ENCODE measurements around the gene PHF21A. TPM values are rescaled to one million over a fixed set of nuclear protein-coding genes. Genes with fewer than 3 reads are reported as not detected.

The PHF21A gene
- total RNA-seq, 4 donors from 2014 or later: 16.1 to 73.0 (median 22.1) TPM

DNA sequence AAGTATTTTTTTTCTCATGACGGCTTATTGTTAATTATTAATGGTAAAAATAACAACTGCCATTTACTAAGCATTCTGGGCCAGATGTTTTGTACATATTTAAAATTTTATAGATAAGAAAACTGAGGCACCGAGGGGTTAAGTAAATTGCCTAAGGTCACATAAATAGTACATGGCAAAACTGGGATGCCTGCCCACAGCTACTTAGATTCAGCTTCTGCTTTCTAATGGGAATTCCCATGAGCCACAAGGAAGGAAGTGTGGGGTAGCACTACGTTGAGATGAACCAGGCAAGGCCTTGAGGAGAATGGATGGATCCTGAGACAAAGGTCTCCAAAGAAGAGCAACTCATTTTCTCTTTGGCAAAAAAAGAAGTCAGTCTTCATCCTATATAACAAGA, 11.9 kb upstream of the PHF21A start:
- ATAC-seq (ENCODE audit: low FRiP score) (no peak), DNase-seq (ENCODE audit: low spot score) (no peak)
- TF ChIP-seq, protein P1, sequence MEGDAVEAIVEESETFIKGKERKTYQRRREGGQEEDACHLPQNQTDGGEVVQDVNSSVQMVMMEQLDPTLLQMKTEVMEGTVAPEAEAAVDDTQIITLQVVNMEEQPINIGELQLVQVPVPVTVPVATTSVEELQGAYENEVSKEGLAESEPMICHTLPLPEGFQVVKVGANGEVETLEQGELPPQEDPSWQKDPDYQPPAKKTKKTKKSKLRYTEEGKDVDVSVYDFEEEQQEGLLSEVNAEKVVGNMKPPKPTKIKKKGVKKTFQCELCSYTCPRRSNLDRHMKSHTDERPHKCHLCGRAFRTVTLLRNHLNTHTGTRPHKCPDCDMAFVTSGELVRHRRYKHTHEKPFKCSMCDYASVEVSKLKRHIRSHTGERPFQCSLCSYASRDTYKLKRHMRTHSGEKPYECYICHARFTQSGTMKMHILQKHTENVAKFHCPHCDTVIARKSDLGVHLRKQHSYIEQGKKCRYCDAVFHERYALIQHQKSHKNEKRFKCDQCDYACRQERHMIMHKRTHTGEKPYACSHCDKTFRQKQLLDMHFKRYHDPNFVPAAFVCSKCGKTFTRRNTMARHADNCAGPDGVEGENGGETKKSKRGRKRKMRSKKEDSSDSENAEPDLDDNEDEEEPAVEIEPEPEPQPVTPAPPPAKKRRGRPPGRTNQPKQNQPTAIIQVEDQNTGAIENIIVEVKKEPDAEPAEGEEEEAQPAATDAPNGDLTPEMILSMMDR (IDR thresholded peaks at IDR 0.05): no peak

DNA sequence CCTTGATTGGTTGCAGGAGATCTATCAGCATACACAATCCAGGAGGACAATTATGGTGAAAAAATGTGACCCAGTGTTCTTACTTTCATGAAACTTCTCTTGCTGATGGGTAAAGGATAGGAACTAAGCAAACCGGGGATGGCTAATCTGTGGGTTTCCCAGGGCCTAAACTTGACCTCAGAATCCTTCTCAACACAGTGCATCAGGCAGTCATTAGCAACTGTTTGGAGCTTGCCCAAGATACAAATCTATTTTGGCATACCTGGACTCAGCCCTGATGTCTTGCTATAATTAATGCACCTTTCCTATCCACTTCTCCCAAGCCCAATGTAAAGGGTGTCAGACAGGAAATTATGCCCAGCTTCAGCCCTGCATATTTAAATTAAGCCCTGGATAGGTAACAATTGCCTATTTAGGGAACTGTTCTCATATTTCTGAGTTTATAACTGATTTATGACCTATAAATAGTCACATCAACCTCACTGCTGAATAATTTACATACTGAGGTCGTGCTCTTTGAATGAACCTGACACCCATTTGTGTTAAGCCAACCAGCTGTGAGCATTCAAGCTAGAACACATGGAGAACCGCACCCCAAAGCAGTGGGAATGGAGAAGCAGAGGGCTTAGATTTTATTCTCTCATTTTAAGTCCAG, 9.2 kb upstream of the PHF21A start:
- TF ChIP-seq, protein P1 (IDR thresholded peaks at IDR 0.05): no peak
- ATAC-seq (ENCODE audit: low FRiP score) (no peak), DNase-seq (ENCODE audit: low spot score) (no peak)

DNA sequence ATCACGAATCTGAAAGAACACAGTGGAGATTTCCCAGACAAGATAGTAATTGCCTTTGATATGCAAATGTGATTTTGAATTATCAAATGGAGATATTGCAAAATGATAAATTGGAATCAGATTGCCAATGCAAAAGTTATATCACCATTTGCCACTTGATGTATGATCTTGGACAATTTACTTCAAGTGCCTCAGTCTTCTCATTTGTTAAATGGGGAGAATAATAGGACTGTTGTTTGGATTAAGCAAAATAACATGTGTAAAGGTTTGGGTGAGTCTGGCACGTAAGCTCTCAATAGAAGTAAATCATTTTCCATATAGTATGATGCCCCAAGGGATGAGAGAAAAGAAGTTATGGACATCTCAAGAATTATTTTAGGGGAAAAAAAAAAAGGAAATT, 7.9 kb upstream of the PHF21A start:
- no peak for ATAC-seq (ENCODE audit: low FRiP score)
- no peak for DNase-seq (ENCODE audit: low spot score)
- TF ChIP-seq, protein P1 (IDR thresholded peaks at IDR 0.05): no peak

DNA sequence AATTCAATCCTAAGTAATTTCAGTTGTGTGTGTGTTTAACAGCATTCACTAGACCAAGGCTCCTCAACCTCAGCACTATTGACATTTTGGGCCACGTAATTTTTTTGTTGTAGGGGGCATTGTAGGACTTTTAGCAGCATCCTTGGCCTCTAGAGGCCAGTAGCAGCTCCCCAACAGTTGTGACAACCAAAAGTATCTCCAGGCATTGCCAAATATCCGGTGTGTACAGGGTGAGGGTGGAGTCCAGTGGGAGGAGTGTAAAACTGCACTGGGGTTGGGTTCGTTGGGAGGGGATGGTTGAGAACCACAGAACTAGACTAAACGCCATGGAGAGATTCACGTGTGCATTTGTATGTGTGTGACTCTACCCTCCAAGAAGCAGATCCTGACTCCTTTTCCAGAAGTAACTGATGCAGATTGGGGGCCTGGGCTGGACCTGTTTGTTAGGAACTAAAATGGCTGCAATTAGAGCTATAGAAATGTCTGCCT, 5.9 kb upstream of the PHF21A start:
- ATAC-seq (ENCODE audit: low FRiP score) (no peak), DNase-seq (ENCODE audit: low spot score) (no peak)

DNA sequence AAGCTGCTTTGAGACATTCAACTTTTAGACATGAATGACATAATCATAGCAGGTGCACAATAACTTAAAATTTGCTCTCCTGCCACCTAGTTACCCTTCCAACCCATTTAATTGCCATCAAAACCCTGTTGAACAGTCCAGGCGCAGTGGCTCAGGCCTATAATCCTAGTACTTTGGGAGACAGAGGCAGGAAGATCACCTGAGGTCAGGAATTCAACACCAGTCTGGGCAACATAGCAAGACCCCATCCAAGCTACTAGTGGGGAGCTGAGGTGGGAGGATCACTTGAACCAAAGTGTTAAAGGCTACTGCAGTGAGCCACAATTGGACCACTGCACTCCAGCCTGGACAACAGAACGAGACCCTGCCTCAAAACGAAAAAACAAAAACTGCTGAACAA, 4.0 kb upstream of the PHF21A start:
- TF ChIP-seq, protein P1 (IDR thresholded peaks at IDR 0.05): no peak
- ATAC-seq (ENCODE audit: low FRiP score) (no peak), DNase-seq (ENCODE audit: low spot score) (no peak)

More for the DNA sequence above, 5.9 kb upstream of the PHF21A start:
- TF ChIP-seq, protein P1 (IDR thresholded peaks at IDR 0.05): no peak

DNA sequence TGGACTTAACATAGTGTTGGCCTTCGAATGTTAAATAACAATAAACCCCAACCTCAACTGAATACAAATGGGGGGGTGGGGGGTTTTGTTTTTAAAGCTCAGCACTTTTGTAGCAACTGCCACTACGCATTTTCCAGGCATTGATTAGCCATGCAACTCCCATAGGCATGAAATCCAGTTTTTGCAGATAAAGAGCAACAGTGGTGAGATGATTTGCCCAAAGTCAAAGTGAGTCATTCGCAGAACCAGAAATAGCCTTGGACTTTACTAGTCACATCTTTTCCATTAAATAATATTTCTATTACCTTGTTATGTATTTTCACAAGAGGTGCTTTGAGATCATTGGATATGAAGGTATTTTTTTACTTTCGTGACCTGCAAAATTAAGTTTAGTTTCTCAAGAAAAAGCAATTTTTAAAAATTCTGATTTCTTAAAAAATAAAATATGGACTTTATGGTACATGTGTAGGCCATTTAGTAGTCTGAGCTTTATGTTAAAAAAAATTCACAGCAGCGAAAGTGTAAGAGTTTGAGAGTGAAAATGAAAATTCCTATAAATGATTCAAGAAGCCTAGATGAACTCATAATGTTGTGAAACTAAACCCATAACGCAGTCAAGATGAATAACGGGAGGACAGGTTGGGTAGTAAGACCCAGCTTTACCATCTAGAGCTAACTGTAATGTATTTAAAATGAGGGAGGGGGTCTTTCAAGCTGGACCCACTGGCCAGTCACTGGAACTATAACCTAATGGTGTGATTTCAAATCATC, 1.9 kb upstream of the PHF21A start:
- TF ChIP-seq, protein P1 (IDR thresholded peaks at IDR 0.05): no peak
- DNase-seq (ENCODE audit: low spot score) (no peak), ATAC-seq (ENCODE audit: low FRiP score) (no peak)
